A673 (cell line): Measurements from ENCODE around the gene DNHD1. TPM values are rescaled to one million over a fixed set of nuclear protein-coding genes. Genes with fewer than 3 reads are reported as not detected.

Source experiments
- BruUV-seq: library from RNA; stranded (reverse); fragments of 400-500 nt; replicated peaks from 2 replicates; lab custom pipeline; 2021; lab: Mats Ljungman, UMichigan
- CTCF ChIA-PET: fragments of 300-600 bp; sonication (Branson Sonifier 250); formaldehyde crosslinking; loops from one replicate; lab custom pipeline; 2022; ENCODE audit warnings: antibody characterized with exemption; lab: Charles Lee
- POLR2A ChIA-PET: fragments of 300-600 bp; sonication (Branson Sonifier 250); formaldehyde crosslinking; loops from one replicate; lab custom pipeline; 2022; ENCODE audit warnings: antibody characterized with exemption; ENCODE audit not compliant: low non-redundant PET; lab: Charles Lee
- DNase-seq: peaks from one replicate; pipeline ENCODE4 v3.0.0-alpha.2; 2015; ENCODE audit warnings: low spot score
- H3K27ac ChIP-seq: fragments of 200-600 bp; sonication (generic); 2 replicates; pipeline ENCODE4 v1.5.1; 2016; ENCODE audit warnings: mixed run types, low read depth, mild to moderate bottlenecking, mixed read lengths, antibody characterized with exemption, low read length; ENCODE audit not compliant: poor library complexity, severe bottlenecking
- H3K27me3 ChIP-seq: fragments of 200-600 bp; sonication (generic); replicated peaks from 2 replicates; pipeline ENCODE4 v1.6.1; 2017; ENCODE audit warnings: mixed run types, low read depth, mild to moderate bottlenecking, mixed read lengths, antibody characterized with exemption, low read length; ENCODE audit not compliant: insufficient read depth, poor library complexity
- H3K36me3 ChIP-seq: fragments of 200-600 bp; sonication (generic); 2 replicates; pipeline ENCODE4 v1.6.1; 2016; ENCODE audit warnings: mixed run types, mild to moderate bottlenecking, mixed read lengths, antibody characterized with exemption, low read length; ENCODE audit not compliant: insufficient read depth, poor library complexity, severe bottlenecking
- H3K4me1 ChIP-seq: fragments of 200-600 bp; sonication (generic); 2 replicates; pipeline ENCODE4 v1.6.1; 2017; ENCODE audit warnings: mixed run types, mild to moderate bottlenecking, mixed read lengths, antibody characterized with exemption, low read length; ENCODE audit not compliant: insufficient read depth, poor library complexity, severe bottlenecking
- H3K4me3 ChIP-seq: fragments of 200-600 bp; sonication (generic); 2 replicates; pipeline ENCODE4 v1.5.1; 2016; ENCODE audit warnings: low read depth, mixed run types, mild to moderate bottlenecking, mixed read lengths, low read length; ENCODE audit not compliant: poor library complexity, severe bottlenecking
- H3K9me3 ChIP-seq: fragments of 200-600 bp; sonication (generic); 2 replicates; pipeline ENCODE4 v1.6.1; 2016; ENCODE audit warnings: mixed run types, low read depth, mild to moderate bottlenecking, mixed read lengths, antibody characterized with exemption, low read length; ENCODE audit not compliant: poor library complexity, severe bottlenecking
- EZH2 ChIP-seq: fragments of 200-600 bp; sonication (generic); IDR thresholded peaks from 2 replicates; pipeline ENCODE4 v1.6.1; 2017; ENCODE audit warnings: borderline replicate concordance, low read depth, mild to moderate bottlenecking, mixed read lengths, antibody characterized with exemption, low read length; ENCODE audit not compliant: poor library complexity, severe bottlenecking
- intact Hi-C: fragments of 100-400 bp; cut with micrococcal nuclease; formaldehyde crosslinking; loops from one replicate; pipeline ENCODE4 v1.10.0; 2022; ENCODE audit not compliant: unreplicated experiment
- total RNA-seq: library from RNA; stranded (reverse); gene quantifications from 2 replicates; pipeline ENCODE4 v1.2.3, GENCODE V29; 2021
- TF ChIP-seq, protein P1 (sequence below): fragments of 300-800, 200-600 bp; sonication (generic); conservative IDR thresholded peaks from 2 replicates; pipeline ENCODE4 v1.5.1; 2017; ENCODE audit warnings: low read depth, mild to moderate bottlenecking, antibody characterized with exemption, low read length, moderate library complexity, mixed read lengths

DNHD1 gene
- total RNA-seq, 1 experiment from 2014 or later = 20.1 TPM

DNA sequence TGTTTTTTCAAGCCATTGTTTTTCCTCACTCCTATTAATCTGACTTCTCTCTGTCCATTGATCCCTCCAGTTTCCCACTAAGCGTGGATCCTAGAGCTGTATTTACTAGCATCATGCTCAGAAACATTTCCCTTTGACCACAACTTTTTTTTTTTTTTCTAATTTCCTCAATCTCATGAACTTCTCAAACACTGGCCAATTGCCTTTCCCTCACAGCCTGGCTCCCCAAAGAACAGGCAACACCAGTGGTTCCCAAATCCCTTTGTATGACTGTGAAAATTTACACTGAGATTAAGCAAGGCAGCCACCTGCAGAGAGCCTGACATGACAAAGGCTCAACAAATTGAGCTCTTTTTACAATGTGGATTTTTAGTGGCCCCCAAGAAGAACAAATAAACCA is 123.6 kb downstream of the DNHD1 start:
- CTCF ChIA-PET = no interaction called here
- H3K27ac ChIP-seq = no peak overlapping the region
- POLR2A ChIA-PET = no interaction called here
- no peak overlapping the region for H3K4me3 ChIP-seq
- no TSS peak for BruUV-seq
- TF ChIP-seq EZH2 = no peak
- TF ChIP-seq, protein P1, sequence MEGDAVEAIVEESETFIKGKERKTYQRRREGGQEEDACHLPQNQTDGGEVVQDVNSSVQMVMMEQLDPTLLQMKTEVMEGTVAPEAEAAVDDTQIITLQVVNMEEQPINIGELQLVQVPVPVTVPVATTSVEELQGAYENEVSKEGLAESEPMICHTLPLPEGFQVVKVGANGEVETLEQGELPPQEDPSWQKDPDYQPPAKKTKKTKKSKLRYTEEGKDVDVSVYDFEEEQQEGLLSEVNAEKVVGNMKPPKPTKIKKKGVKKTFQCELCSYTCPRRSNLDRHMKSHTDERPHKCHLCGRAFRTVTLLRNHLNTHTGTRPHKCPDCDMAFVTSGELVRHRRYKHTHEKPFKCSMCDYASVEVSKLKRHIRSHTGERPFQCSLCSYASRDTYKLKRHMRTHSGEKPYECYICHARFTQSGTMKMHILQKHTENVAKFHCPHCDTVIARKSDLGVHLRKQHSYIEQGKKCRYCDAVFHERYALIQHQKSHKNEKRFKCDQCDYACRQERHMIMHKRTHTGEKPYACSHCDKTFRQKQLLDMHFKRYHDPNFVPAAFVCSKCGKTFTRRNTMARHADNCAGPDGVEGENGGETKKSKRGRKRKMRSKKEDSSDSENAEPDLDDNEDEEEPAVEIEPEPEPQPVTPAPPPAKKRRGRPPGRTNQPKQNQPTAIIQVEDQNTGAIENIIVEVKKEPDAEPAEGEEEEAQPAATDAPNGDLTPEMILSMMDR = no peak
- H3K27me3 ChIP-seq = no peaks in the 10 kb centered on the region
- no peaks in the 10 kb centered on the region for H3K9me3 ChIP-seq
- H3K36me3 ChIP-seq = no peaks in the 10 kb centered on the region
- peak; percentile 4 for DNase-seq
- peaks cover 10% of the 10 kb centered on the region for H3K4me1 ChIP-seq
- intact Hi-C loops = no loop called here

Other genes starting within 250 kb of the DNHD1 start
- gene CCKBR, start 237.4 kb upstream of the DNHD1 start, total RNA-seq = not detected in 2 replicates
- 1.3 and 1.4 TPM in 2 replicates for gene CAVIN3, start 176.8 kb upstream of the DNHD1 start, total RNA-seq
- 126 and 176 TPM in 2 replicates for gene SMPD1, start 106.8 kb upstream of the DNHD1 start, total RNA-seq
- gene APBB1, start 78.2 kb upstream of the DNHD1 start, total RNA-seq = 81.1 and 83.8 TPM in 2 replicates
- 4.4 and 4.5 TPM in 2 replicates for gene HPX, start 56.3 kb upstream of the DNHD1 start, total RNA-seq
- gene TRIM3, start 23.3 kb upstream of the DNHD1 start, total RNA-seq = 34.2 and 37.1 TPM in 2 replicates
- 57.7 and 65.0 TPM in 2 replicates for gene ARFIP2, start 15.9 kb upstream of the DNHD1 start, total RNA-seq
- 30.7 and 40.3 TPM in 2 replicates for gene TIMM10B, start 15.8 kb upstream of the DNHD1 start, total RNA-seq
- 19.1 and 21.6 TPM in 2 replicates for gene RRP8, start 106.3 kb downstream of the DNHD1 start, total RNA-seq
- gene ILK, start 106.5 kb downstream of the DNHD1 start, total RNA-seq = 85.2 and 86.5 TPM in 2 replicates
- gene TAF10, start 114.9 kb downstream of the DNHD1 start, total RNA-seq = 108 and 112 TPM in 2 replicates
- gene TPP1, start 122.1 kb downstream of the DNHD1 start, total RNA-seq = 42.2 and 53.0 TPM in 2 replicates
- 17.6 and 20.1 TPM in 2 replicates for gene DCHS1, start 158.5 kb downstream of the DNHD1 start, total RNA-seq
- gene MRPL17, start 186.1 kb downstream of the DNHD1 start, total RNA-seq = 82.5 and 98.5 TPM in 2 replicates